ENCODE data around the gene APOH. TPM values are rescaled to one million over a fixed set of nuclear protein-coding genes. Genes with fewer than 3 reads are reported as not detected.

Gene APOH
- total and polyA plus RNA-seq, 5 donors from 2014 or later = not detected

- DNase-seq (no peak), ATAC-seq (ENCODE audit: low read depth in 2 of 2) (no peak)
- Histone ChIP-seq H3K27ac (ENCODE audit: insufficient read depth, low read length, poor library complexity, severe bottlenecking) (no peak overlapping the region), H3K9me3 (ENCODE audit: control insufficient read depth in 2 of 2, low read length in 2 of 2) (no peaks in the 10 kb centered on the region), H3K27me3 (ENCODE audit: control insufficient read depth, insufficient read depth, low read length) (no peaks in the 10 kb centered on the region), H3K36me3 (ENCODE audit: control insufficient read depth, insufficient read depth, low read length) (no peaks in the 10 kb centered on the region), H3K4me3 (ENCODE audit: low read depth, low read length) (no peak overlapping the region), H3K4me1 (ENCODE audit: control insufficient read depth, insufficient read depth, low read length, poor library complexity, severe bottlenecking) (no peaks in the 10 kb centered on the region)
- Mint-ChIP-seq H3K4me3 (no peak overlapping the region), H3K36me3 (no peaks in the 10 kb centered on the region), H3K27ac (no peak overlapping the region), H3K9me3 (peaks cover 0 to 3% (median 0%) of the 10 kb centered on the region in 7 donors), H3K27me3 (no peaks in the 10 kb centered on the region), H3K4me1 (no peaks in the 10 kb centered on the region)
These were observed 40.9 kb upstream of the APOH start for GRCh38 chr17:66270106-66270505.

GRCh38 chr17:66268247-66268927 lies 39.2 kb upstream of the APOH start:
- H3K4me3 ChIP-seq (ENCODE audit: low read depth, low read length) = no peak overlapping the region
- H3K36me3 ChIP-seq (ENCODE audit: control insufficient read depth, insufficient read depth, low read length) = no peaks in the 10 kb centered on the region
- ATAC-seq (ENCODE audit: low read depth in 2 of 2) (no peak), DNase-seq (no peak)
- H3K4me1 ChIP-seq (ENCODE audit: control insufficient read depth, insufficient read depth, low read length, poor library complexity, severe bottlenecking) = no peaks in the 10 kb centered on the region
- Mint-ChIP-seq H3K4me3 (no peak overlapping the region), H3K27me3 (no peaks in the 10 kb centered on the region), H3K4me1 (peaks cover 0 to 2% (median 0%) of the 10 kb centered on the region in 4 donors), H3K27ac (no peak overlapping the region), H3K36me3 (no peaks in the 10 kb centered on the region), H3K9me3 (peaks cover 0 to 4% (median 3%) of the 10 kb centered on the region in 7 donors)
- no peak overlapping the region for H3K27ac ChIP-seq (ENCODE audit: insufficient read depth, low read length, poor library complexity, severe bottlenecking)
- no peaks in the 10 kb centered on the region for H3K27me3 ChIP-seq (ENCODE audit: control insufficient read depth, insufficient read depth, low read length)
- H3K9me3 ChIP-seq (ENCODE audit: control insufficient read depth in 2 of 2, low read length in 2 of 2) = peaks cover 0 to 1% of the 10 kb centered on the region in 2 experiments

GRCh38 chr17:66264696-66265095 lies 35.5 kb upstream of the APOH start:
- no peaks in the 10 kb centered on the region for H3K36me3 Mint-ChIP-seq
- H3K4me1 Mint-ChIP-seq = peaks cover 0 to 2% (median 0%) of the 10 kb centered on the region in 4 donors
- no peak overlapping the region for H3K27ac Mint-ChIP-seq
- H3K4me3 Mint-ChIP-seq = no peak overlapping the region
- no peaks in the 10 kb centered on the region for H3K36me3 ChIP-seq (ENCODE audit: control insufficient read depth, insufficient read depth, low read length)
- DNase-seq (no peak), ATAC-seq (ENCODE audit: low read depth in 2 of 2) (no peak)
- H3K4me3 ChIP-seq (ENCODE audit: low read depth, low read length) = no peak overlapping the region
- peaks cover 0 to 1% of the 10 kb centered on the region in 2 experiments for H3K9me3 ChIP-seq (ENCODE audit: control insufficient read depth in 2 of 2, low read length in 2 of 2)
- H3K9me3 Mint-ChIP-seq = peaks cover 0 to 4% (median 2%) of the 10 kb centered on the region in 7 donors
- H3K27me3 ChIP-seq (ENCODE audit: control insufficient read depth, insufficient read depth, low read length) = no peaks in the 10 kb centered on the region
- no peaks in the 10 kb centered on the region for H3K4me1 ChIP-seq (ENCODE audit: control insufficient read depth, insufficient read depth, low read length, poor library complexity, severe bottlenecking)
- H3K27ac ChIP-seq (ENCODE audit: insufficient read depth, low read length, poor library complexity, severe bottlenecking) = no peak overlapping the region
- H3K27me3 Mint-ChIP-seq = peaks cover 5% of the 10 kb centered on the region

- Histone ChIP-seq H3K4me1 (ENCODE audit: control insufficient read depth, insufficient read depth, low read length, poor library complexity, severe bottlenecking) (no peaks in the 10 kb centered on the region), H3K27me3 (ENCODE audit: control insufficient read depth, insufficient read depth, low read length) (no peaks in the 10 kb centered on the region), H3K36me3 (ENCODE audit: control insufficient read depth, insufficient read depth, low read length) (no peaks in the 10 kb centered on the region), H3K4me3 (ENCODE audit: low read depth, low read length) (no peak overlapping the region), H3K9me3 (ENCODE audit: control insufficient read depth in 2 of 2, low read length in 2 of 2) (peaks cover 0 to 1% of the 10 kb centered on the region in 2 experiments), H3K27ac (ENCODE audit: insufficient read depth, low read length, poor library complexity, severe bottlenecking) (no peak overlapping the region)
- no peak for ATAC-seq (ENCODE audit: low read depth in 2 of 2)
- H3K27me3 Mint-ChIP-seq = peaks cover 5% of the 10 kb centered on the region
- no peak for DNase-seq
- no peak overlapping the region for H3K4me3 Mint-ChIP-seq
- H3K36me3 Mint-ChIP-seq = no peaks in the 10 kb centered on the region
- H3K9me3 Mint-ChIP-seq = peaks cover 0 to 4% (median 2%) of the 10 kb centered on the region in 7 donors
- H3K4me1 Mint-ChIP-seq = peaks cover 0 to 2% (median 0%) of the 10 kb centered on the region in 4 donors
- H3K27ac Mint-ChIP-seq = no peak overlapping the region
These were observed 33.6 kb upstream of the APOH start for GRCh38 chr17:66262767-66263166.

GRCh38 chr17:66260688-66261087 lies 31.5 kb upstream of the APOH start:
- DNase-seq = no peak

GRCh38 chr17:66260275-66260674 lies 31.1 kb upstream of the APOH start:
- Mint-ChIP-seq H3K9me3 (peaks cover 0 to 4% (median 2%) of the 10 kb centered on the region in 7 donors), H3K4me3 (no peak overlapping the region), H3K27me3 (peaks cover 5% of the 10 kb centered on the region), H3K27ac (no peak overlapping the region), H3K36me3 (no peaks in the 10 kb centered on the region), H3K4me1 (peaks cover 3 to 10% (median 7%) of the 10 kb centered on the region in 4 donors)
- no peak for DNase-seq
- Histone ChIP-seq H3K36me3 (ENCODE audit: control insufficient read depth, insufficient read depth, low read length) (no peaks in the 10 kb centered on the region), H3K4me1 (ENCODE audit: control insufficient read depth, insufficient read depth, low read length, poor library complexity, severe bottlenecking) (no peaks in the 10 kb centered on the region), H3K27me3 (ENCODE audit: control insufficient read depth, insufficient read depth, low read length) (no peaks in the 10 kb centered on the region), H3K9me3 (ENCODE audit: control insufficient read depth in 2 of 2, low read length in 2 of 2) (peaks cover 0 to 1% of the 10 kb centered on the region in 2 experiments), H3K4me3 (ENCODE audit: low read depth, low read length) (no peak overlapping the region), H3K27ac (ENCODE audit: insufficient read depth, low read length, poor library complexity, severe bottlenecking) (no peak overlapping the region)
- no peak for ATAC-seq (ENCODE audit: low read depth in 2 of 2)

More at GRCh38 chr17:66260688-66261087, 31.5 kb upstream of the APOH start:
- Mint-ChIP-seq H3K4me3 (no peak overlapping the region), H3K4me1 (peaks cover 0 to 6% (median 3%) of the 10 kb centered on the region in 4 donors), H3K9me3 (peaks cover 0 to 4% (median 2%) of the 10 kb centered on the region in 7 donors), H3K27me3 (peaks cover 5% of the 10 kb centered on the region), H3K27ac (no peak overlapping the region), H3K36me3 (no peaks in the 10 kb centered on the region)
- H3K4me1 ChIP-seq (ENCODE audit: control insufficient read depth, insufficient read depth, low read length, poor library complexity, severe bottlenecking) = no peaks in the 10 kb centered on the region
- no peak for ATAC-seq (ENCODE audit: low read depth in 2 of 2)
- no peak overlapping the region for H3K4me3 ChIP-seq (ENCODE audit: low read depth, low read length)
- H3K36me3 ChIP-seq (ENCODE audit: control insufficient read depth, insufficient read depth, low read length) = no peaks in the 10 kb centered on the region
- H3K27me3 ChIP-seq (ENCODE audit: control insufficient read depth, insufficient read depth, low read length) = no peaks in the 10 kb centered on the region
- no peak overlapping the region for H3K27ac ChIP-seq (ENCODE audit: insufficient read depth, low read length, poor library complexity, severe bottlenecking)
- peaks cover 0 to 1% of the 10 kb centered on the region in 2 experiments for H3K9me3 ChIP-seq (ENCODE audit: control insufficient read depth in 2 of 2, low read length in 2 of 2)

GRCh38 chr17:66255527-66255971 lies 26.3 kb upstream of the APOH start:
- Mint-ChIP-seq H3K9me3 (no peaks in the 10 kb centered on the region), H3K36me3 (no peaks in the 10 kb centered on the region), H3K4me3 (peak overlapping the region in 2 of 4 donors; percentile 0 to 23), H3K27ac (peak overlapping the region in 2 of 3 donors; percentile 14 to 62), H3K4me1 (peaks cover 7 to 19% (median 13%) of the 10 kb centered on the region in 4 donors), H3K27me3 (no peaks in the 10 kb centered on the region)
- H3K36me3 ChIP-seq (ENCODE audit: control insufficient read depth, insufficient read depth, low read length) = no peaks in the 10 kb centered on the region
- DNase-seq (no peak), ATAC-seq (ENCODE audit: low read depth in 2 of 2) (no peak)
- H3K4me3 ChIP-seq (ENCODE audit: low read depth, low read length) = peak overlapping the region; percentile 27
- H3K27ac ChIP-seq (ENCODE audit: insufficient read depth, low read length, poor library complexity, severe bottlenecking) = no peak overlapping the region
- H3K27me3 ChIP-seq (ENCODE audit: control insufficient read depth, insufficient read depth, low read length) = no peaks in the 10 kb centered on the region
- no peaks in the 10 kb centered on the region for H3K4me1 ChIP-seq (ENCODE audit: control insufficient read depth, insufficient read depth, low read length, poor library complexity, severe bottlenecking)
- H3K9me3 ChIP-seq (ENCODE audit: control insufficient read depth in 2 of 2, low read length in 2 of 2) = no peaks in the 10 kb centered on the region

GRCh38 chr17:66255112-66255511 lies 25.9 kb upstream of the APOH start:
- peak overlapping the region in 2 of 3 donors; percentile 14 to 62 for H3K27ac Mint-ChIP-seq
- no peak overlapping the region for H3K27ac ChIP-seq (ENCODE audit: insufficient read depth, low read length, poor library complexity, severe bottlenecking)
- DNase-seq (peak; percentile 5 to 86 (median 73)), ATAC-seq (ENCODE audit: low read depth in 2 of 2) (peak; percentile 78 to 80)
- H3K9me3 ChIP-seq (ENCODE audit: control insufficient read depth in 2 of 2, low read length in 2 of 2) = no peaks in the 10 kb centered on the region
- H3K27me3 Mint-ChIP-seq = no peaks in the 10 kb centered on the region
- no peaks in the 10 kb centered on the region for H3K9me3 Mint-ChIP-seq
- H3K4me3 Mint-ChIP-seq = peak overlapping the region in 2 of 4 donors; percentile 7 to 23
- H3K36me3 ChIP-seq (ENCODE audit: control insufficient read depth, insufficient read depth, low read length) = no peaks in the 10 kb centered on the region
- no peaks in the 10 kb centered on the region for H3K4me1 ChIP-seq (ENCODE audit: control insufficient read depth, insufficient read depth, low read length, poor library complexity, severe bottlenecking)
- H3K4me1 Mint-ChIP-seq = peaks cover 9 to 21% (median 15%) of the 10 kb centered on the region in 4 donors
- peak overlapping the region; percentile 27 for H3K4me3 ChIP-seq (ENCODE audit: low read depth, low read length)
- H3K36me3 Mint-ChIP-seq = no peaks in the 10 kb centered on the region
- H3K27me3 ChIP-seq (ENCODE audit: control insufficient read depth, insufficient read depth, low read length) = no peaks in the 10 kb centered on the region
